ENCODE data around the gene PPIB. TPM values are rescaled to one million over a fixed set of nuclear protein-coding genes. Genes with fewer than 3 reads are reported as not detected.
A peak's percentile ranks its signal among the peaks of the same experiment; 100 is the strongest.

PPIB gene
- total RNA-seq, 1 experiment from 2014 or later, result 433 TPM

GRCh38 chr15:64191971-64192830, 29.4 kb upstream of the PPIB start:
- no peak overlapping the region for H4K5ac ChIP-seq (ENCODE audit: insufficient read length, low read depth, low read length)
- Mint-ChIP-seq H3K36me3 (ENCODE audit: insufficient read depth in 1 of 3, low read depth in 3 of 3) (peaks cover 0 to 10% (median 9%) of the 10 kb centered on the region in 3 experiments; a peak in 4 of 7 replicates), H3K27me3 (ENCODE audit: low read depth) (no peaks in the 10 kb centered on the region), H3K9me3 (no peaks in the 10 kb centered on the region), H3K27ac (peak overlapping the region in 1 of 3 experiments; percentile 47; a peak in 1 of 7 replicates), H3K4me3 (no peak overlapping the region), H3K4me1 (peaks cover 0 to 7% of the 10 kb centered on the region in 2 experiments; a peak in 1 of 4 replicates)
- no peak overlapping the region for H3K9ac ChIP-seq (ENCODE audit: extremely low read depth, insufficient read length, low read length)
- H2BK15ac ChIP-seq (ENCODE audit: low read depth, low read length), result no peak overlapping the region
- H3K9me3 ChIP-seq (ENCODE audit: control insufficient read depth, low read depth, low read length), result no peaks in the 10 kb centered on the region
- no peaks in the 10 kb centered on the region for H3K4me1 ChIP-seq (ENCODE audit: insufficient read depth, low read length)
- H3K79me1 ChIP-seq (ENCODE audit: insufficient read depth, low read depth, low read length, poor library complexity, severe bottlenecking), result no peaks in the 10 kb centered on the region
- no peak overlapping the region for H3K4ac ChIP-seq (ENCODE audit: low read depth, low read length)
- no peak overlapping the region for H2AFZ ChIP-seq (ENCODE audit: low read length)
- no peak overlapping the region for H3K27ac ChIP-seq (ENCODE audit: insufficient read length, low read depth, low read length)
- H3K56ac ChIP-seq (ENCODE audit: insufficient read length, low read depth, low read length), result no peak overlapping the region
- H4K8ac ChIP-seq (replicated peaks; ENCODE audit: insufficient read length, low read depth, low read length), result no peak overlapping the region
- H2BK12ac ChIP-seq (ENCODE audit: insufficient read length, low read depth, low read length), result no peak overlapping the region
- no peaks in the 10 kb centered on the region for H3K79me2 ChIP-seq (ENCODE audit: insufficient read depth, low read length)
- WGBS (ENCODE audit: extremely low coverage, insufficient read length, low lambda C conversion rate), result no CpG with 5 or more reads among the region's 5 CpGs
- no peak overlapping the region for H2BK5ac ChIP-seq (ENCODE audit: insufficient read length, low read length)
- no peak overlapping the region for H3T11ph ChIP-seq (ENCODE audit: low read length)
- no peak overlapping the region for H3K23ac ChIP-seq (ENCODE audit: insufficient read length, low read depth, low read length)
- H3K4me2 ChIP-seq (ENCODE audit: insufficient read depth, insufficient read length, low read length), result no peak overlapping the region
- no peaks in the 10 kb centered on the region for H3K27me3 ChIP-seq (ENCODE audit: insufficient read depth, low read length)
- no peak overlapping the region for H2BK20ac ChIP-seq (ENCODE audit: low read depth, low read length, poor library complexity, severe bottlenecking)
- no peaks in the 10 kb centered on the region for H3K23me2 ChIP-seq (ENCODE audit: insufficient read length, low read depth, low read length, poor library complexity, severe bottlenecking)
- no peak for DNase-seq
- H3K14ac ChIP-seq (ENCODE audit: insufficient read depth, low read length), result no peak overlapping the region
- H4K20me1 ChIP-seq (ENCODE audit: control insufficient read depth, insufficient read depth, insufficient read length), result no peaks in the 10 kb centered on the region
- no peak overlapping the region for H3K18ac ChIP-seq (ENCODE audit: insufficient read length, low read depth, low read length)
- no peak overlapping the region for H2AK5ac ChIP-seq (ENCODE audit: insufficient read length, low read length)
- no peak overlapping the region for H2BK120ac ChIP-seq (ENCODE audit: low read depth, low read length, poor library complexity, severe bottlenecking)
- no peak overlapping the region for H4K91ac ChIP-seq (ENCODE audit: insufficient read length, low read depth, low read length)
- TF ChIP-seq CTCF (conservative IDR thresholded peaks at IDR 0.05), result no peak
